HCT116 (cell line): ENCODE results near the gene HOXA7. TPM values are rescaled to one million over a fixed set of nuclear protein-coding genes. Genes with fewer than 3 reads are reported as not detected.

Source experiments
- ATAC-seq: fragments of 200-7000 bp; cut with Tn5 transposase; 2 replicates; pipeline ENCODE4 v1.9.1; 2020; ENCODE audit warnings: mild to moderate bottlenecking, moderate library complexity
- BruUV-seq: library from RNA; stranded (reverse); fragments of 400-500 nt; replicated peaks from 2 replicates; lab custom pipeline; 2021; lab: Mats Ljungman, UMichigan
- CTCF ChIA-PET: fragments of 300-600 bp; sonication (Branson Sonifier 250); formaldehyde crosslinking; loops from one replicate; lab custom pipeline; 2021; ENCODE audit warnings: antibody characterized with exemption; lab: Charles Lee
- POLR2A ChIA-PET: fragments of 300-600, 350-600 bp; sonication (Branson Sonifier 250); formaldehyde crosslinking; loops from one replicate; lab custom pipeline; 2021; ENCODE audit warnings: antibody characterized with exemption; lab: Charles Lee
- RAD21 ChIA-PET, 2 experiments: fragments of 300-600 bp; sonication (Branson Sonifier 250); formaldehyde crosslinking; loops; one replicate each; lab custom pipeline; 2023; ENCODE audit warnings: low total read pairs in 2 of 2; ENCODE audit not compliant: uncharacterized antibody in 2 of 2, unreplicated experiment in 2 of 2, low non-redundant PET in 1 of 2; lab: Charles Lee
- DNase-seq: peaks from one replicate; pipeline ENCODE4 v3.0.0-alpha.2; 2010; ENCODE audit warnings: low read depth, low spot score
- H2AFZ ChIP-seq: fragments of 200-600 bp; shearing (Covaris generic), sonication (generic); 2 replicates; pipeline ENCODE4 v1.6.1; 2017; ENCODE audit warnings: low read depth, mixed run types, mixed read lengths, antibody characterized with exemption, low read length; ENCODE audit not compliant: poor library complexity, severe bottlenecking
- H3K27ac ChIP-seq: 2 replicates; pipeline ENCODE4 v1.5.1; 2012; ENCODE audit warnings: low read depth, low read length
- H3K27me3 ChIP-seq: fragments of 200-600 bp; sonication (generic); 2 replicates; pipeline ENCODE4 v1.6.1; 2016; ENCODE audit warnings: mixed run types, low read length, mixed read lengths; ENCODE audit not compliant: insufficient read depth
- H3K36me3 ChIP-seq, 2 experiments: fragments of 200-500 bp in 1 of 2; fragments of 200-600 bp in 1 of 2; sonication (Bioruptor generic) in 1 of 2; sonication (generic) in 1 of 2; 2 replicates each; pipeline versions ENCODE4 v1.5.1 to v1.6.1; 2014 to 2016; ENCODE audit warnings: low read length in 2 of 2, inconsistent platforms in 1 of 2, mixed read lengths in 1 of 2, mixed run types in 1 of 2; ENCODE audit not compliant: insufficient read depth in 2 of 2, control insufficient read depth in 1 of 2
- H3K4me1 ChIP-seq, 2 experiments: fragments of 200-600 bp in 1 of 2; sonication (generic) in 1 of 2; 2 replicates each; pipeline versions ENCODE4 v1.5.1 to v1.6.1; 2012 to 2017; ENCODE audit warnings: low read length in 2 of 2, inconsistent platforms in 1 of 2, mild to moderate bottlenecking in 1 of 2, mixed read lengths in 1 of 2, mixed run types in 1 of 2, moderate library complexity in 1 of 2; ENCODE audit not compliant: insufficient read depth in 2 of 2, control insufficient read depth in 1 of 2
- H3K4me2 ChIP-seq: fragments of 200-600 bp; sonication (generic); 2 replicates; pipeline ENCODE4 v1.6.1; 2017; ENCODE audit warnings: mixed run types, low read length, mixed read lengths
- H3K4me3 ChIP-seq, 2 experiments: fragments of 200-600 bp in 1 of 2; sonication (generic) in 1 of 2; replicated peaks in 1 of 2; 2 replicates each; pipeline ENCODE4 v1.5.1; 2011 to 2016; ENCODE audit warnings: low read length in 2 of 2, control low read depth in 1 of 2, low read depth in 1 of 2, mild to moderate bottlenecking in 1 of 2, mixed read lengths in 1 of 2, mixed run types in 1 of 2
- H3K79me2 ChIP-seq: fragments of 200-600 bp; sonication (generic); 2 replicates; pipeline ENCODE4 v1.6.1; 2017; ENCODE audit warnings: mild to moderate bottlenecking, mixed run types, low read length, moderate library complexity, mixed read lengths; ENCODE audit not compliant: insufficient read depth
- H3K9ac ChIP-seq: fragments of 200-600 bp; sonication (generic); 2 replicates; pipeline ENCODE4 v1.6.1; 2016; ENCODE audit warnings: low read length, mixed read lengths
- H3K9me2 ChIP-seq: fragments of 200-600 bp; sonication (generic), shearing (Covaris generic); 2 replicates; pipeline ENCODE4 v1.6.1; 2017; ENCODE audit warnings: mixed run types, mild to moderate bottlenecking, moderate library complexity; ENCODE audit not compliant: insufficient read depth
- H3K9me3 ChIP-seq, 2 experiments: fragments of 200-500 bp in 1 of 2; fragments of 200-600 bp in 1 of 2; sonication (Bioruptor generic) in 1 of 2; sonication (generic) in 1 of 2; 2 replicates each; pipeline ENCODE4 v1.6.1; 2014 to 2017; ENCODE audit warnings: low read length in 2 of 2, mixed read lengths in 2 of 2, inconsistent platforms in 1 of 2, low read depth in 1 of 2, mild to moderate bottlenecking in 1 of 2, mixed run types in 1 of 2, moderate library complexity in 1 of 2; ENCODE audit not compliant: control insufficient read depth in 1 of 2, insufficient read depth in 1 of 2
- H4K20me1 ChIP-seq: fragments of 200-600 bp; sonication (generic), shearing (Covaris generic); 2 replicates; pipeline ENCODE4 v1.6.1; 2017; ENCODE audit warnings: mixed run types, mild to moderate bottlenecking, moderate library complexity; ENCODE audit not compliant: insufficient read depth
- ELF1 ChIP-seq: IDR thresholded peaks from 2 replicates; pipeline ENCODE4 v1.6.1; 2012; ENCODE audit warnings: low read depth, borderline replicate concordance
- EZH2 ChIP-seq: fragments of 200-600 bp; sonication (generic); IDR thresholded peaks from 2 replicates; pipeline ENCODE4 v1.6.1; 2017; ENCODE audit warnings: antibody characterized with exemption, mixed run types
- EZH2phosphoT487 ChIP-seq: fragments of 200-600 bp; IDR thresholded peaks from 2 replicates; pipeline ENCODE4 v1.6.1; 2018; ENCODE audit warnings: antibody characterized with exemption, borderline replicate concordance
- FOSL1 ChIP-seq: IDR thresholded peaks from 2 replicates; pipeline ENCODE4 v1.6.1; 2012; ENCODE audit warnings: low read depth
- JUND ChIP-seq: IDR thresholded peaks from 2 replicates; pipeline ENCODE4 v1.6.1; 2012
- MAX ChIP-seq: IDR thresholded peaks from 2 replicates; pipeline ENCODE4 v1.6.1; 2012
- POLR2A ChIP-seq: IDR thresholded peaks from 2 replicates; pipeline ENCODE4 v1.7.0; 2011; ENCODE audit warnings: borderline replicate concordance; ENCODE audit not compliant: insufficient read depth, insufficient read length; ENCODE audit errors: extremely low read depth
- RAD21 ChIP-seq: IDR thresholded peaks from 2 replicates; pipeline ENCODE4 v1.6.1; 2012; ENCODE audit warnings: low read depth, mild to moderate bottlenecking
- REST ChIP-seq: IDR thresholded peaks from 2 replicates; pipeline ENCODE4 v1.6.1; 2012; ENCODE audit warnings: low read depth
- SRF ChIP-seq: IDR thresholded peaks from 2 replicates; pipeline ENCODE4 v1.6.1; 2012; ENCODE audit warnings: low read depth
- YY1 ChIP-seq: IDR thresholded peaks from 2 replicates; pipeline ENCODE4 v1.6.1; 2011; ENCODE audit warnings: low read length, low read depth, moderate library complexity, mild to moderate bottlenecking; ENCODE audit not compliant: insufficient replicate concordance; ENCODE audit errors: extremely low read depth
- ZBTB33 ChIP-seq: IDR thresholded peaks from 2 replicates; pipeline ENCODE4 v1.6.1; 2011; ENCODE audit warnings: mild to moderate bottlenecking, low read length, moderate library complexity; ENCODE audit not compliant: insufficient replicate concordance; ENCODE audit errors: extremely low read depth
- ZFX ChIP-seq: fragments of 450-650 bp; IDR thresholded peaks from 2 replicates; pipeline ENCODE4 v1.6.1; 2017
- intact Hi-C: fragments of 100-400 bp; cut with micrococcal nuclease; formaldehyde crosslinking; loops from 2 replicates; pipeline ENCODE4 v1.10.0; 2022
- total RNA-seq: library from RNA; stranded (reverse); gene quantifications from one replicate; pipeline ENCODE4 v1.2.1, GENCODE V29; 2021; ENCODE audit not compliant: unreplicated experiment

The HOXA7 gene
- total RNA-seq, 1 experiment from 2014 or later, result 15.0 TPM

- H3K27ac ChIP-seq, result no peak overlapping the region
- H3K79me2 ChIP-seq, result peaks cover 20% of the 10 kb centered on the region
- H3K4me2 ChIP-seq, result no peak overlapping the region
- no peak for DNase-seq
- H3K27me3 ChIP-seq, result no peaks in the 10 kb centered on the region
- H3K9ac ChIP-seq, result no peak overlapping the region
- no peak overlapping the region for H2AFZ ChIP-seq
- RAD21 ChIA-PET, result no interaction called here
- no peaks in the 10 kb centered on the region for H3K9me2 ChIP-seq
- H3K9me3 ChIP-seq, result no peaks in the 10 kb centered on the region
- H3K36me3 ChIP-seq, result no peaks in the 10 kb centered on the region
- peaks cover 34 to 35% of the 10 kb centered on the region in 2 experiments for H3K4me1 ChIP-seq
- BruUV-seq, result no TSS peak
- no peak for TF ChIP-seq EZH2
- TF ChIP-seq ZFX, result no peak
- TF ChIP-seq YY1, result no peak
- TF ChIP-seq REST, result no peak
- TF ChIP-seq ZBTB33, result no peak
- no peak for TF ChIP-seq RAD21
- no peak for TF ChIP-seq EZH2phosphoT487
- no peak for TF ChIP-seq ELF1
- no peak for TF ChIP-seq FOSL1
- TF ChIP-seq MAX, result no peak
- TF ChIP-seq JUND, result no peak
- TF ChIP-seq SRF, result no peak
- no peak for TF ChIP-seq POLR2A
- no peak overlapping the region for H3K4me3 ChIP-seq
- ATAC-seq, result no peak
- CTCF ChIA-PET, result no interaction called here
- H4K20me1 ChIP-seq, result no peaks in the 10 kb centered on the region
- intact Hi-C loops, result no loop called here
- POLR2A ChIA-PET, result no interaction called here
Measured at GRCh38 chr7:27109466-27110185, 46.8 kb downstream of the HOXA7 start.
